B cell (primary cell): ENCODE results near the gene SERPINB1.

ENCODE experiments used
- EZH2 ChIP-seq: IDR thresholded peaks from 2 replicates; pipeline ENCODE4 v1.6.1; 2012; ENCODE audit warnings: borderline replicate concordance, low read depth, mild to moderate bottlenecking, moderate library complexity, low read length; ENCODE audit not compliant: insufficient read depth, poor library complexity, severe bottlenecking
- TF ChIP-seq, protein P1 (sequence below): fragments of 200-600 bp; IDR thresholded peaks from one replicate; pipeline ENCODE4 v1.8.0; 2022; ENCODE audit warnings: antibody characterized with exemption, mild to moderate bottlenecking

DNA sequence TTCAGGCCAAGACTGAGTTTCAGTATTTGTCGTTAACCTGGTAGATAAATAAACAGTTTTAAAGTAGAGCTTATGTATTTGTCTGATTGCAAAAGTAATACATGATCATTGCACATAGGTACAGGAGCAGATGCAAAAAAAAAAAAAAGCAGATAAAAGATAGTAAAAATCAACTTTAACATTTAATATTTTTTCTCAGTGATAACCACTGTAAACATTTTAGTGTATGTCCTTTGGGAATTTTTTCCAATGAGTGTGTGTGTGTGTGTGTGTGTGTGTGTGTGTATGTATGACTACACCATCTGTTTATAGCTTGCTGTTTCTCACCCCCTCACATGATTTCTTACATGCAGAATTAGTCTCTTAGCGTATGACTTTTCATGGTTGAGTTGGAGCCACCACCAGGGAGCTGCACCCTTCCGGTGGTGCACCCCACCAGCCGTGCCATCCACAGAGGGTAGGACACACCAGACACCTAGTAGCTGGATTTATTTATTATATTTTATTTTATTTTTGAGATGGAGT lies 50.2 kb downstream of the SERPINB1 start:
- TF ChIP-seq, protein P1, sequence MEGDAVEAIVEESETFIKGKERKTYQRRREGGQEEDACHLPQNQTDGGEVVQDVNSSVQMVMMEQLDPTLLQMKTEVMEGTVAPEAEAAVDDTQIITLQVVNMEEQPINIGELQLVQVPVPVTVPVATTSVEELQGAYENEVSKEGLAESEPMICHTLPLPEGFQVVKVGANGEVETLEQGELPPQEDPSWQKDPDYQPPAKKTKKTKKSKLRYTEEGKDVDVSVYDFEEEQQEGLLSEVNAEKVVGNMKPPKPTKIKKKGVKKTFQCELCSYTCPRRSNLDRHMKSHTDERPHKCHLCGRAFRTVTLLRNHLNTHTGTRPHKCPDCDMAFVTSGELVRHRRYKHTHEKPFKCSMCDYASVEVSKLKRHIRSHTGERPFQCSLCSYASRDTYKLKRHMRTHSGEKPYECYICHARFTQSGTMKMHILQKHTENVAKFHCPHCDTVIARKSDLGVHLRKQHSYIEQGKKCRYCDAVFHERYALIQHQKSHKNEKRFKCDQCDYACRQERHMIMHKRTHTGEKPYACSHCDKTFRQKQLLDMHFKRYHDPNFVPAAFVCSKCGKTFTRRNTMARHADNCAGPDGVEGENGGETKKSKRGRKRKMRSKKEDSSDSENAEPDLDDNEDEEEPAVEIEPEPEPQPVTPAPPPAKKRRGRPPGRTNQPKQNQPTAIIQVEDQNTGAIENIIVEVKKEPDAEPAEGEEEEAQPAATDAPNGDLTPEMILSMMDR: peak; percentile 7
- TF ChIP-seq EZH2: no peak
